NCI-H2107 (cell line): Measurements from ENCODE around the gene PIK3IP1.

Experiments
- DNase-seq: peaks from one replicate; lab custom pipeline; 2025; lab: John Stamatoyannopoulos, UW

The PIK3IP1 gene

DNA sequence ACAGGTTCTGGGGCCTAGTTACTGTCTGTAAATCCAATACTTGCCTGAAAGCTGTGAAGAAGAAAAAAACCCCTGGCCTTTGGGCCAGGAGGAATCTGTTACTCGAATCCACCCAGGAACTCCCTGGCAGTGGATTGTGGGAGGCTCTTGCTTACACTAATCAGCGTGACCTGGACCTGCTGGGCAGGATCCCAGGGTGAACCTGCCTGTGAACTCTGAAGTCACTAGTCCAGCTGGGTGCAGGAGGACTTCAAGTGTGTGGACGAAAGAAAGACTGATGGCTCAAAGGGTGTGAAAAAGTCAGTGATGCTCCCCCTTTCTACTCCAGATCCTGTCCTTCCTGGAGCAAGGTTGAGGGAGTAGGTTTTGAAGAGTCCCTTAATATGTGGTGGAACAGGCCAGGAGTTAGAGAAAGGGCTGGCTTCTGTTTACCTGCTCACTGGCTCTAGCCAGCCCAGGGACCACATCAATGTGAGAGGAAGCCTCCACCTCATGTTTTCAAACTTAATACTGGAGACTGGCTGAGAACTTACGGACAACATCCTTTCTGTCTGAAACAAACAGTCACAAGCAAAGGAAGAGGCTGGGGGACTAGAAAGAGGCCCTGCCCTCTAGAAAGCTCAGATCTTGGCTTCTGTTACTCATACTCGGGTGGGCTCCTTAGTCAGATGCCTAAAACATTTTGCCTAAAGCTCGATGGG lies 13.5 kb downstream of the PIK3IP1 start:
- no peak for DNase-seq

DNA sequence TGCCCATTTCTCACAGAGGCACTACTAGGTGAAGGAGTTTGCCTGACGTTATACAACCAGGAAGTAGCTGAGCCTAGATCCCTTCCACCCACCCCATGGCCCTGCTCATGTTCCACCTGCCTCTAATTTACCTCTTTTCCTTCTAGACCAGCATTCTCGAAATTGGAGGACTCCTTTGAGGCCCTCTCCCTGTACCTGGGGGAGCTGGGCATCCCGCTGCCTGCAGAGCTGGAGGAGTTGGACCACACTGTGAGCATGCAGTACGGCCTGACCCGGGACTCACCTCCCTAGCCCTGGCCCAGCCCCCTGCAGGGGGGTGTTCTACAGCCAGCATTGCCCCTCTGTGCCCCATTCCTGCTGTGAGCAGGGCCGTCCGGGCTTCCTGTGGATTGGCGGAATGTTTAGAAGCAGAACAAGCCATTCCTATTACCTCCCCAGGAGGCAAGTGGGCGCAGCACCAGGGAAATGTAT lies 14.1 kb downstream of the PIK3IP1 start:
- no peak for DNase-seq

DNA sequence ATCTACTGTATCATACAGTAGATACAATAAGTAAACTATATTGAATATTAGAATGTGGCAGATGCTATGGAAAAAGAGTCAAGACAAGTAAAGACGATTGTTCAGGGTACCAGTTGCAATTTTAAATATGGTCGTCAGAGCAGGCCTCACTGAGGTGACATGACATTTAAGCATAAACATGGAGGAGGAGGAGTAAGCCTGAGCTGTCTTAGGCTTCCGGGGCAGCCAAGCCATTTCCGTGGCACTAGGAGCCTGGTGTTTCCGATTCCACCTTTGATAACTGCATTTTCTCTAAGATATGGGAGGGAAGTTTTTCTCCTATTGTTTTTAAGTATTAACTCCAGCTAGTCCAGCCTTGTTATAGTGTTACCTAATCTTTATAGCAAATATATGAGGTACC lies 14.5 kb downstream of the PIK3IP1 start:
- no peak for DNase-seq

DNA sequence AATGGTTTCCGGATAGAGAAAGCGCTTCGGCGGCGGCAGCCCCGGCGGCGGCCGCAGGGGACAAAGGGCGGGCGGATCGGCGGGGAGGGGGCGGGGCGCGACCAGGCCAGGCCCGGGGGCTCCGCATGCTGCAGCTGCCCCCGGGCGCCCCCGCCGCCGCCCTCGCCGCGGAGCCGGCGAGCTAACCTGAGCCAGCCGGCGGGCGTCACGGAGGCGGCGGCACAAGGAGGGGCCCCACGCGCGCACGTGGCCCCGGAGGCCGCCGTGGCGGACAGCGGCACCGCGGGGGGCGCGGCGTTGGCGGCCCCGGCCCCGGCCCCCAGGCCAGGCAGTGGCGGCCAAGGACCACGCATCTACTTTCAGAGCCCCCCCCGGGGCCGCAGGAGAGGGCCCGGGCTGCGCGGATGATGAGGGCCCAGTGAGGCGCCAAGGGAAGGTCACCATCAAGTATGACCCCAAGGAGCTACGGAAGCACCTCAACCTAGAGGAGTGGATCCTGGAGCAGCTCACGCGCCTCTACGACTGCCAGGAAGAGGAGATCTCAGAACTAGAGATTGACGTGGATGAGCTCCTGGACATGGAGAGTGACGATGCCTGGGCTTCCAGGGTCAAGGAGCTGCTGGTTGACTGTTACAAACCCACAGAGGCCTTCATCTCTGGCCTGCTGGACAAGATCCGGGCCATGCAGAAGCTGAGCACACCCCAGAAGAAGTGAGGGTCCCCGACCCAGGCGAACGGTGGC lies 15.7 kb downstream of the PIK3IP1 start:
- DNase-seq: no peak

DNA sequence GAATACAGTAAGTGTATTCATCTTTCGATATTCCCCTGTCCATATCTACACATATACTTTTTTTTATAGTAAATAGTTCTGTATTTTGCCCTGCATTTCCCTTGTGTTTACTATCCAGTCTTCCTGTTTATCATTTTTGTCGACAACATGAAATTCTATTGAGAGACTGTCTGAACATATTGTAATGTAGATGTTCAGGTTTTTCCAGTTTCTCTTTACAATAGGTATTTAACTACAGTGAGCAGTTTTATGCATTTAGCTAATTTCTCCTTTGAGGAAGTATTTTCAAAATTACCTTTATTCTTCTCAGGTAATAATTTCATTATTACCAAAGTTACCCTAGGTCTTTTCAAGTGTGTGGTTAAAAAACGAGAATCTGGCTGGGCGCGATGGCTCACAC lies 16.7 kb downstream of the PIK3IP1 start:
- no peak for DNase-seq

DNA sequence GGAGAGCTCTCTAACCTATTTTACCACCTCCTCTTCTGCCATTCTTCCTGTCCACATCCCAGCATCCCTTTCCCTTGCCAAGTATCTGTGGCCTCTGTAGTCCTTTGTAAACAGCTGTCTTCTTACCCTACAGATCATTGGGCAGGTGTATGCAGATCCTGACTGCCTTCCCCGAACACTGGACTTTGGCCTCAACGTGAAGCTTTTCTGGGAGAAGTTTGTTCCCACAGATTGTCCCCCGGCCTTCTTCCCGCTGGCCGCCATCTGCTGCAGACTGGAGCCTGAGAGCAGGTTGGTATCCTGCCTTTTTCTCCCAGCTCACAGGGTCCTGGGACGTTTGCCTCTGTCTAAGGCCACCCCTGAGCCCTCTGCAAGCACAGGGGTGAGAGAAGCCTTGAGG lies 17.3 kb downstream of the PIK3IP1 start:
- no peak for DNase-seq

DNA sequence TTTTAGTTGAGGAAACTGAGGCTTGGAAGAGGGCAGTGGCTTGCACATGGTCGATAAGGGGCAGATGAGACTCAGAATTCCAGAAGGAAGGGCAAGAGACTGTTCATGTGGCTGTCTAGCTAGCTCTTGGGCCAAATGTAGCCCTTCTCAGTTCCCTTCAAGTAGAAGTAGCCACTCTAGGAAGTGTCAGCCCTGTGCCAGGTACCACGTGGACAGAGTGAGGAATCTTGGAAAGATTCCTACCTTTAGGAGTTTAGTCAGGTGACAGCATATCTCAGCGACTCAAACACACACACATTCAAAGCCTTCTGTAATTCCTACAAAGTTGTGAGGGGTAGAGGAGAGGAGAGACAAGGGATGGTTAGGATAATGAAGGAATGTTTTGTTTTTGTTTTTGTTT lies 18.3 kb downstream of the PIK3IP1 start:
- DNase-seq: no peak

DNA sequence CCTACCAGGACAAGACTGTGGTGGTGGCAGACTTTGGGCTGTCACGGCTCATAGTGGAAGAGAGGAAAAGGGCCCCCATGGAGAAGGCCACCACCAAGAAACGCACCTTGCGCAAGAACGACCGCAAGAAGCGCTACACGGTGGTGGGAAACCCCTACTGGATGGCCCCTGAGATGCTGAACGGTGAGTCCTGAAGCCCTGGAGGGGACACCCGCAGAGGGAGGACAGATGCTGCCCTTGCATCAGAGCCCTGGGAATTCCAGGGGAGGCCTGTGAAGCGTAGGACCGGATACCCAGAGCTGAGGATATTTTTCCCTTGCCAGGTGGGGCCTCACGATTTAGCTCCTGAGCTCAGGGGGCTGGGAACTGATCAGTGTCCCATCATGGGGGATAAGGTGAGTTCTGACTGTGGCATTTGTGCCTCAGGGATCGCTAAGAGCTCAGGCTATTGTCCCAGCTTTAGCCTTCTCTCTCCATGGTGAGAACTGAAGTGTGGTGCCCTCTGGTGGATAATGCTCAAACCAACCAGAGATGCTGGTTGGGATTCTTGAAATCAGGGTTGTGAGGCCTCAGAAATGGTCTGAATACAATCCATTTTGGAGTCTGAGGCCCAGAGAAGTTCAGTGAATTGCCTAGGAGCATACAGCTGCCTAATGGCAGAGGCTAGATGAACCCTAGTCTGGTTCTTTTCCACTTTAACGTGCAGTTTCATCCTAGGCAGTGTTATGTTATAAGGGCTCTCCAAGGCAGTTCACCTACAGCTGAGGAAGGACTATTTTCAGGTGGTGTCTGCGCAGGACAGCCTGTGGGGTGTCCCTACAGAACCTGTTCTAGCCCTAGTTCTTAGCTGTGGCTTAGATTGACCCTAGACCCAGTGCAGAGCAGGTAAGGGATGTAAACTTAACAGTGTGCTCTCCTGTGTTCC lies 19.5 kb downstream of the PIK3IP1 start:
- no peak for DNase-seq

DNA sequence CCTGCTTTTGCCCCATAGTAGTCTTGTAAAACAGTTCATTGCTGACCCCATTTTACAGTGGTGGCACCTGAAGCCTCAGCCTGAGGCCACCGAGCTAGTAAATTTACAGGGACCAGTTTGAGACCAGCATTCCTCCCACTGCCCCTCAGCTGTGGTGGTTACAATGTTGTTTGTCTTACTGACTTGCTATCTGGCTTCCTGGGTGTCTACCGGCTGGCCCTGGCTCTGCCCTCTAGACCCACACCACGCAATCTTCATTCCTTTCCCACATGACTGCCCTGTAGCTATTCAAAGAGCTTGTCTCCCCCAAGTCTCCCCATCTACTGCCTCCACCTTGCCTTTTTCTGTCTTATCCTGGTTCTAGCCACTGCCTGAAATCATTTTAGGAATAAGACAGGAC lies 20.8 kb downstream of the PIK3IP1 start:
- no peak for DNase-seq

GRCh38 chr22:31271026-31271425 lies 21.3 kb downstream of the PIK3IP1 start:
- no peak for DNase-seq

DNA sequence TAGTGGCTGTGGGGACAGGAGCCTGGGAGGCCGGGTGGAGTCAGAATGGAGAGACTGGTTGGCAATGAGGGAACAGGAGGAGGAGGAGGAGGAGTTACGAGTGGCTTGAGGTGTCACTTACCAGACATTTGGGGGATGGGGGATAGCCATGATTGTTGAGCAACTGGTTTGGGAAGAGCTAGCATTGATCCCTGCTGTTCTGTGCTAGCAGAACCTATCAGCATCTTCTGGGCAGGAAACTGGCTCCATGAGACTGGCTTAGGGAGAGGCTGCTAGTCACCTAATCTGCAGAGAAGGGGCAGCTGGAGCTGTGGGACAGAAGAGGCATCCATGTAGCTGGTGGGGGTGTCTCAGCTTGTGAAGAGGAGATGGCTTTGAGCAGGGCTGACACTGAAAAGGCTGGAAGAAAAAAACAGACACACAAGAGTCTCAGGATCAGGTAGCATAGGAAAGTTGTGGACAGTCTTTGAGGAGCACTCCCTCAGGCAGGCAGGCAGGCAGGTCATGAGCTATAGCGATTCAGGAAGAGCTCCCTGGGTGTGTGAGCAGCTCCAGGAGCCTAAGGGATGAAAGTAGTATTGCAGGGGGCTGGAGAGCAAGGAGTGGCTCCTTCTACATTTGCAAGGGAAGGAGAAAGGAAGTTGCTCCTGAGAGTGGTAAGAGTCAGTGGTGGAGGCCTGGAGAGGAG lies 22.3 kb downstream of the PIK3IP1 start:
- no peak for DNase-seq

GRCh38 chr22:31268281-31268680 lies 24.0 kb downstream of the PIK3IP1 start:
- no peak for DNase-seq

DNA sequence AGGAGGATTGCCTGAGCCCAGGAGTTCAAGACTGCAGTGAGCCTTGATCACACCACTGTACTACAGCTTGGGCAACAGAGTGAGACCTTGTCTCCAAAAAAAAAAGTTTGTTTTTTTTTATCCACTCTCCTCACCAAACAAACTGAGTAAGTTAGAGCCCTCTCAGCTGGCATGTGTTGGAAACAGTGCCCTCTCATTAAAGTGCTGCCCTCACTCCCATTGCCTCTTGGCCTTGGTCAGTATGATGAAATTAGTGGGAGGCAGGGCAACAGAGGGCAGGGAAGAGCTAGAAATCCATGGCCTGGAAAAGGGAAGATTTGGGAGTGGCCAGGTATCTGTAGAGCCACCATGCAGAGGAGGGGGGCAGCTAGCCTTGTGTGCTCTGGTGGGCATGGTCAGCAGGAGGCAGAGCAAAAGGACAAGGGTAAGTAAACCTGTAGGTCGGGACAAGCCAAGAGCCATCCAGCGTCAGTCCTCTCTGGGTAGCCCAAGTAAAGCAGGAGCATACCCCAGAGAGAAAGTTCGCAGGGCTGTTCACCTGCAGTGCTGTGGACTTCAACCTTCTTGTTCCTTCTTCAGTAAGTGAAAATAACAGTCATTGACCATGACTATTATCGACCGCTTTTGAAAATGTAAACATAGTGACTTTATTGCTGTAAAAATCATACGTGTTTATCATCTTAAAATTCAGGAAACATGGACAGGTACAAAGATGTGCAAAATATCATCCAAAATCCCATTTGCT lies 28.2 kb downstream of the PIK3IP1 start:
- no peak for DNase-seq

- no peak for DNase-seq
Observed at GRCh38 chr22:31262312-31263133, 29.8 kb downstream of the PIK3IP1 start.

GRCh38 chr22:31260474-31260856 lies 31.8 kb downstream of the PIK3IP1 start:
- no peak for DNase-seq

DNA sequence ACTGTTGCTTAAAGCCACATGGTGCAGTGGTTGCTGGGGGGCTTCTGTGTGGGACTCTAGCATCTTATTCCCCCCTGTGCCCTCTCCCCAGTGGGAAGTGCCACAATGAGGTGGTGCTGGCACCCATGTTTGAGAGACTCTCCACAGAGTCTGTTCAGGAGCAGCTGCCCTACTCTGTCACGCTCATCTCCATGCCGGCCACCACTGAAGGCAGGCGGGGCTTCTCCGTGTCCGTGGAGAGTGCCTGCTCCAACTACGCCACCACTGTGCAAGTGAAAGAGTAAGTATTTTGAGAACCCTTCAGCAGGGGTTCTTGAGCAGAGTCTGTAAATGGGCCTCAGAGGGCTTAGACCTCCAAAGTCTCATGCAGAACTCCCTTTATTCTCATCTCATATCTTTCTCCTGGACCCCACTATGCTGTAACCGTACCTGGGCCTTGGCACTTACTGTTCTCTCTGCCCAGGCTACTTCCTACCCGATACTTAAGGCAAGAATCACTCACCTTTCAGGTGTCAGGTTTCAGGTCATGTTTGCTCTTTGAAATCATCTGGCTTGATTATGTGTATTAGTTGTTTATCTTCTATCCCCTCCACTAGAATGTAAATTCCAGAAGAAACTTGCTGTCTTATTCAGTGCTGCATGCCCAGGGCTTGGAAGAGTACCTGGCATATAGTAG lies 32.4 kb downstream of the PIK3IP1 start:
- no peak for DNase-seq

GRCh38 chr22:31253949-31254348 lies 38.3 kb downstream of the PIK3IP1 start:
- no peak for DNase-seq

GRCh38 chr22:31250740-31251600 lies 41.3 kb downstream of the PIK3IP1 start:
- no peak for DNase-seq
